IPS-NIHi7 (cell line): ENCODE data around the gene SLC35E3.
"Not testable (repeated sequence)": the region's sequence is repeated elsewhere in the genome, so short reads cannot be mapped to it uniquely, and the experiment has no call there.

Experiments
- DNase-seq: peaks from one replicate; pipeline ENCODE4 v3.0.0; 2012; ENCODE audit warnings: mixed read lengths; ENCODE audit errors: extremely low spot score

Gene SLC35E3

DNA sequence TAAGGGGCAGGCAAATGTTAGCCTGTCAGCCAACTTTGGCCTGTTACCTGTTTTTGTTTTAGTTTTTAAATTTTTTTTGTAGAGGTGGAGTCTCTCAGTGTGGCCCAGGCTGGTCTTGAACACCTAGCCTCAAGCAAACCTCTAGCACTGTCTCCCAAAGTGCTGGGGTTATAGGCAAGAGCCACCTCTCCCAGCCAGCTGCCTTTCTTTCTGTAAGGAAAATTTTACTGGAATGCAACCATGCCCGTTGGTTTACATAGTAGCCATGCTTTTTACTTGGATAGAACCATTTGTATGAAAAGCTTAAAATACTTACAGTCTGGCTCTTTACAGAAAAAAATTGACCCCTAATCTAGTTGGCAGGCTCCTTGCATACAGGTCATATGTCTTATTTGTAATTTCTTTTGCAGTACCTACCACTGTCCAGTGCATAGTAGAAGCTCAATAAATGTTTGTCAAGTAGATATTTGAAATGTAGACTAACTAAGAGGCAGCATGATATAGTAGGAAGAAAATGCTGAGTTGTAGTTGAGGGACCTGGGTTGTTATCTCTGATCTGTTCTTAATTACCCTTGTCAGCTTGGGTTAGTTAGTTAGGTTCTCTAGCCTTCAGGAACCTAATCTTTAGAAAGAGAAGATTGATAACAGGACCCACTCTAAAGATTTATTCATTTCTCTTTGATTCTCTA lies 66.7 kb downstream of the SLC35E3 start:
- DNase-seq: no peak

DNA sequence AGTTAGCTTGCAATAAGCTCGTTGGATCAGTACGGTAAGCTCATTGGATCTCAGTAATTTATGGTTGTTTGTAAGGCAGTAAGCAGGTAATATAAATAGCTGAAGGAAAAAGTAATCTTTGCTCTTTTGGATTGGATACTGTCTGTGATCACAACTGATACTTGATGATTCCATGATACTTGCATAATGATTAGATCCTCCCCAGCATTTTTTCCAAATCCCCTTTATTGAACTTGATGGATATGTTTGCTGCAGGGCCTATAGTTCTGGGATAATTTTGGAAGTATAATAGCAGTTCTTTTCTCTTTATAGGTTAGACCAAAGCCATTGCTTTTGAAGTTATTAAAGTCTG lies 67.2 kb downstream of the SLC35E3 start:
- DNase-seq: no peak

DNA sequence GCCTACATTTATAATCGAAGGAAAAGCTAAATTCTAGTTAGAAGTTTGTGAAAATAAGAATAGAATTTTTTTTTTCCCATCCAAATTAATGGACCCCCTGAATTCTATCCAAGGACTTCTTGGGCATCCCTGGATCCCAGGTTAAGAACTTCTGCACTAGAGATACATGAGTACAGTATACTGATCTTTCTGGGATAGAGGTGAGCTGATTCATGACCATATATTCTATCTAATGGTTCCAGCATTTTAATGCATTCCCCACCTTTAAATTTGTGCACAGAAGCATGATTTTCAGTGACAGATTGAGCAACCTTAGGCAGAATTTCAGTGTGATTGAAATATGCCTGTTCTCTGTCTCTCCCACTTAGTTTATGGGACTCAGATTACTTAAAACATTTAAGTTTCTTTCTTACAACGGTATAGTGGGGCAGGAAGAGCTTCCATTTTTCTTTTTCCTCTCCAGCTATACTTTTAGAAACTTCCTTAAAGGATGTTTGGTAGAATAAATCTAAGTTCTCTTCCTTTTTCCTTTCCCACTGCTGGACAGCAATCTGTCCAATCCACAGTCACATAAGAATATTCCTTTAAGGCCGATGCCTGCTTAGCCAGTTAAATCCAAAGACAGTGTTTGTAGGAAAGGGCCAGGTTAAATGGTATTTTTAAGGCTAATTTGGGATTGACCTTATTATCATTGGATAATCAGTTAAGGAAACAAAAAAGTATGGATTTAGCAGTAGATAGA lies 68.7 kb downstream of the SLC35E3 start:
- no peak for DNase-seq

DNA sequence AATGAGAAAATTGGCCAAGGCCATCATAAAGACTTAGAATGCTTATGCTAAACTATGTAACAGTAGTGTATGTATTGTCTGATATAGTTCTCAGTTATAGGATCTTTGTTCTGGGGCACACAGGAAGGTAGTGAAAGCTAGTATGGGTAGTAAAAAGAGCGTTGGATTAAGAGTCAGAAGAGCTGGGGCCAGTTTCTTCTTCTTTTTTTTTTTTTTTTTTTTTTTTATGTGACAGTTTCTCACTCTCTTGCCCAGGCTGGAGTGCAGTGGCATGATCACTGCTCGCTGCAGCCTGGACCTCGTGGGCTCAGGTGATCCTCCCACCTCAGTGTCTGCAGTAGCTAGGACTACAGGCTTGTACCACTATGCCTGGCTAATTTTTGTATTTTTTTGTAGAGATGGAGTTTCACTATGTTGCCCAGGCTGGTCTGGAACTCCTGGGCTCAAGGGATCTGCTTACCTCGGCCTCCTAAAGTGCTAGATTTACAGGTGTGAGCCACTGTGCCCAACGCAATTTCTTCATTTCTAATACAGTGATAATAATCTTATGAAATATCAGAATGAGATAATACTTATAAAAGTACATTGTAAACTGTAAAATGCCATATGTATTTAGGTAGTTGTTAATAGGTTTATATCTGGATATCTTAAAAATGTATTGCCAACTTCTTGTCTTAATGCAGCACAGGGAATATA lies 69.4 kb downstream of the SLC35E3 start:
- no peak for DNase-seq

DNA sequence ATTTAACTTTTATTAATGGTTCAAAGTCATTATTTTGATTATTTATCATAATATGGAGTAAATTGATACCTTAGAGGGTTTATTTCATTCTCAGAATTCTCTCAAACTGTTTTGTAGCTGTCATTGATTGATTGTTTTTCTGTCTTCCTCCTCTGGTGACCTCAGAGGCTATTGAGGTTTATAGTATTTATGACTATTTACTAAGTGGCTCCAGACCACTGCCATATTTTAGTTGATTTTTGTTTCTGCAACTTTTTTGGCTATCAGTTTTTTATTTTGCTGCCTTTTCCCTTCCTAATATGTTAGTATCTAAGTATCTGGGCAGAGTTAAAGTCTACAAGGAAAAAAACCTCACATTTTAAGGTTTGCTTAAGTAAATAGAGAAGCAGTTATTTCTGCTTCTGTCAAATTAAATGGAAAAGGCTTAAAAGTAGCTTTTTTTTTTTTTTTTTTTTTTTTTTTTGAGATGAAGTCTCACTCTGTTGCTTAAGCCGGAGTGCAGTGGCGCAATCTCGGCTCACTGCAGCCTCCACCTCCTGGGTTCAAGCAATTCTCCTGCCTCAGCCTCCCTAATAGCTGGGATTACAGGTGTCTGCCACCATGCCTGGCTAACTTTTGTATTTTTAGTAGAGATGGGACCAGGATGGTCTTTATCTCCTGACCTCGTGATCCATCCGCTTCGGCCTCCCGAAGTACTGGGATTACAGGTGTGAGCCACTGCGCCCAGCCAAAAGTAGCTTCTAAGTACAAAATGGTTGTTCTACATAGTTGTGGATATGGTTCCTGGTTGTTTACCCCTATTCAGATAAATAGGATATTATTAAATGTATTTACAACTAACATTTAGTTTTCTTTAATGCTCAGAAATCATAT lies 70.2 kb downstream of the SLC35E3 start:
- DNase-seq: no peak

DNA sequence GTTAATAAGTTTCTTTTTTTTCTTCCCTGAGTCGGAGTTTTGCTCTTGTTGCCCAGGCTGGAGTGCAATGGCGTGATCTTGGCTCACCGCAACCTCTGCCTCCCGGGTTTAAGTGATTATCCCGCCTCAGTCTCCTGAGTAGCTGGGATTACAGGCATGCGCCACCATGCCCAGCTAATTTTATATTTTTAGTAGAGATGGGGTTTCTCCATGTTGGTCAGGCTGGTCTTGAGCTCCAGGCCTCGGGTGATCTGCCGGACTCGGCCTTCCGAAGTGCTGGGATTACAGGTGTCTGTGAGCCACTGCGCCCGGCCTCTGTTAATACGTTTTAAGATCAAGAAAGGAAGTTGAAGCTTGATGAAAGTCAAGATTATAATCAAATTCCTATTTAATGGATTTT lies 73.5 kb downstream of the SLC35E3 start:
- DNase-seq: not testable (repeated sequence)

DNA sequence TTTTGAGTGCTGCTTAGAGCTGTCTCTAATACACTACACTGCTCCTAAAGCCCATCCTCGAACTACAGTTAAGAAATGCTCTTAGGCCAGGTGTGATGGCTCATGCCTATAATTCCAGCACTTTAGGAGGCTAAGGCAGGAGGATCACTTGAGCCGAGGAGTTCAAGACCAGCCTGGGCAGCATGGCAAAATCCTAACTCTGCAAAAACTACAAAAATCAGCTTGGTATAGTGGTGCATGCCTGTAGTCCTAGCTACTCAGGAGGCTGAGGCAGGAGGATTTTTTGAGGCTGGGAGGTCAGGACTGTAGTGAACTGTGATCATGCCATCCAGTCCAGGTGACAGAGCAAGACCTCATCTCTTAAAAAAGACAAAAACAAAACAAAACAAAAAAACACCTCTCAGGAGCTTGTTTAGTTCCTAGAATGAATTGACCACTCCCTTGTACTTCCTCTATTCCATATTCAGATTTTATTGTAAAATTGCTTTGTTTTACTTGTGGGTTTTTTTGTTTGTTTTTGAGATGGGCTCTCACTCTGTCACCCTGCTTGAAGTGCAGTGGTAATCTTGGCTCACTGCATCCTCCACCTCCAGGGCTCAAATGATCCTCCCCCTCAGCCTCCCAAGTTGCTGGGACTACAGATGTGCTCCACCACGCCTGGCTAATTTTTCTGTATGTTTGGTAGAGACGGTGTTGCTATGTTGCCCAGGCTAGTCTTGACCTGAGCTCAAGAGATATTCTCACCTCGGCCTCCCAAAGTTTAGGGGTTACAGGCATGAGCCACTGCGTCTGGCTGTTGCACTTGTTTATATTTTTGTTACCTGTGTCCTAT lies 75.6 kb downstream of the SLC35E3 start:
- no peak for DNase-seq

DNA sequence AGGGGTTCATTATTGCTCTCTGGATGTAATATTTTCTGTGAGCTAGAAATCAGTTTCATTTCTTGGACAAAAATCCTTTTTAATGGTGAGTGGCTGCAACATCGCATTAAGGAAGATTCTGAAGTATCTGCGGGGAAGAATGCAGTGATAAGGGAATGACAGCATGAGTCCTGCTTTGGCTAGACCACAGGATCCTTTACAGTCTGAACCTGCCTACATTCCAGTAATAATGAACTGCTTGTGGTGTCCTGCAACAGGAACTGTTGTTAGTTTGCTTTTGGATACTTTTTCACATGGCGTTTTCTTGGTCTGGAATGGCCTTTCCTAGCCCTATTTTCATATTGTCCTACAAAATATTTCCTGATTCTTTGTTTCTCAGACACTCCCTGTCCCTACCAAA lies 77.7 kb downstream of the SLC35E3 start:
- no peak for DNase-seq

DNA sequence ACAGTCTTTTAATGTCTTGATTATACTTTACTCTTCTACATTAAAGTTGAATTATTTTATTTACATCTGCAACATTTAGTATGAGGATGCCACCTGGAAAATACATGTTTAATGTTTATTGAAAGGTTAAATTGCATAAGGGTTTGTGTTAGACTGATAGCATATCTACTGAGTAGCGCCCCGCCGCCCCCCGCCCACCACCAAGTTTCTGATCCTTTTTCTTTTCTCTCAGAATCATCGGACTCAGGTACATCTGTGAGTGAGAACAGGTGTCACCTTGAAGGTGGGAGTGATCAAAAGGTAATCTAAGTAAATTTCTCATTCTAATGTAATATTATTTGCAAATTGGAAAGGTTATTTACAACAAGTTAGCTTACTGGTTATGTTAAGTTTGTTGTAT lies 78.2 kb downstream of the SLC35E3 start:
- no peak for DNase-seq

DNA sequence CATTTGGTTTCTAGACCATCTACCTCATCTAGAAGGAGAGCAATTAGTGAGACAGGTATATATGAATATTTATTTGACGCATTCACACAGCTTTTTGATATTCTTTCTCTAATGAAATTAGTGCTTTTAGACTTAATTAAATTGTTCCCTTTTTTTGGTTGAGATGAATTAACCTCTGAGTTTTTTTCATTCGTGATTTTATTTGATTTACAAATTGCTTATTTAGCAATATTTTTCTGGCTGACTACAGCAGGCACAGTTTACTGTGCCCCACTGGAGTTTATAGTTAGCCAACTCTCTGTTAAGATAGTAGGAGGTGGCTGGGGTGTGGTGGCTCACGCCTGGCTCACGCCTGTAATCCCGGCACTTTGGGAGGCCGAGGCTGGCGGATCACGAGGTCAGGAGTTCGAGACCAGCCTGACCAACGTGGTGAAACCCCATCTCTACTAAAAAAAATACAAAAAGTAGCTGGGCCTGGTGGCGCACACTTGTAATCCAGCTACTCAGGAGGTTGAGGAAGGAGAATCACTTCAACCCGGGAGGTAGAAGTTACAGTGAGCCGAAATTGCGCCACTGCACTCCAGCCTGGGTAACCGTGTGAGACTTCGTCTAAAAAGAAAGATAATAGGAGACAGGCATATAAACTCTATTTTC lies 78.7 kb downstream of the SLC35E3 start:
- no peak for DNase-seq

DNA sequence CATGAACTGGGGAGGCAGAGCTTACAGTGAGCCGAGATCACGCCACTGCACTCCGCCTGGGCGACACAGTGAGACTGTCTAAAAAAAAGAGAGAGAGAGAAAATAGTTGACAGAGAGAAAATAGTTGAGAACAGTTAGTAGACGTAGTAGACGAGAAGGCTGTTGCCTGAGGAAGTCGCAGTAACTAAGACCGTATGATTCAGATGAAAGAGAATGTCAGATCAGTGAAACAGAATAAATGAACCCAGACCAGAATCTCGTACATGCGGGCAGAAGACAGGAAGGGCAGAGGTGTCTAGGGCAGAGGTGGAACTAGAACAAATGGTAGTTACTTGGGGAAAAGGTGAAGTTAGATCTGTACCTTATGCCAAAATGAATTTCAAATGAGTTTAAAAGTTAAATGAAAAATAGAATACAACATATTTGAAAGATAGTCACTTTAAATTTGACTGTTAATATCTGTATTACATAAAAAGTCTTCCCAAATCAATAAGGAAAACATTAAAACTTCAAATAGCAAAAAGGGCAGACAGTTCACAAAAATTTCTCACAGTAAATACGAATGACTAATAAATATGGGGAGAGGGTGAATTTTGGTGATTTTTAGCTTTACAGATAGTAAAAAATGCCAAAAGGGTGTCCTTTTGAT lies 79.7 kb downstream of the SLC35E3 start:
- no peak for DNase-seq

DNA sequence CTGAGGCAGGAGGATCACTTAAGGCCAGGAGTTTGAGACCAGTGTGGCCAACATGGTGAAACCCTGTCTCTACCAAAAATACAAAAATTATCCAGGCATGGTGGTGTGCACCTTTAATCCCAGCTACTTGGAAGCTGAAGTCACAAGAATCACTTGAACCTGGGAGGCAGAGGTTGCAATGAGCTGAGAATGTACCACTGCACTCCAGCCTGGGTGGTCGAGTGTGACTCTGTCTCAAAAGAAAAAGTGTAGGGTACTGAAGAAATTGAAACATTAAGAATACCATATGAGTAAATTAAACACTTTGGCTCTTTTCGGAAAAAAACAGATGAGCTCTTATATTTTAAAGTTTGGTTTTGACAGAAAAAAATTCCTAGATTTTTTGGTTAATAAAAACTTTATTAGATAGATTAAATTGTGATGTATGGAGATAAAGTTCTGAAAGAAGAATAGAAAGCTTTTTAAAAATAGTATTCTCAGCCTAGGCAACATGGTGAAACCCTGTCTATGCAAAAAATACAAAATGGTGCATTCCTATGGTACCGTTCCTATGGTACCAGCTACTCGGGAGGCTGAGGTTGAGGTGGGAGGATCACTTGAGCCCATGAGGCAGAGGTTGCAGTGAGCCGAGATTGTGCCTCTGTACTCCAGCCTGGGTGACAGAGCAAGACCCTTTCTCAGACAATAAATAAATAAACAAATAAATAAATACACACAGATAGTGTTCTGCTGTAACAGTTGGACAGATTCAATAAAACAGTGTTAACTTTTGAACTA lies 82.1 kb downstream of the SLC35E3 start:
- DNase-seq: no peak

DNA sequence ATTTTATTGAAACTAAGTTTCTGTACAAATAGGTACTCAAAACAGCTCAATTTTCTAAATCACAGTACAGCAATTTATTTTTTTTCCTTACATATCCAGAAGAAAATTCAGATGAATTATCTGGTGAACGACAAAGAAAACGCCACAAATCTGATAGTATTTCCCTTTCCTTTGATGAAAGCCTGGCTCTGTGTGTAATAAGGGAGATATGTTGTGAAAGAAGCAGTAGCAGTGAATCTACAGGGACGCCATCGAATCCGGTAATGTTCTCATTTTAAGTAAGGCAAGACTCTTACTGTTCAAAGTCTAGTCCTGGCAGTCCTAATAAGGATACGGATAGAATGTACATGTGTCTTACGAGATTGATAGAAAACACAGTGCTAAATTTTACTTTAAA lies 82.7 kb downstream of the SLC35E3 start:
- DNase-seq: no peak
